Testis (tissue), 2 donors: Measurements from ENCODE around the gene CA10.

Source experiments
- POLR2A ChIP-seq: fragments of 450-650 bp; IDR thresholded peaks from one replicate; pipeline ENCODE4 v1.6.1; 2017; ENCODE audit warnings: antibody characterized with exemption, mild to moderate bottlenecking, moderate library complexity
- TF ChIP-seq, protein P1 (sequence below), 3 experiments: fragments of 450-650 bp in 2 of 3; fragments of 200-600 bp in 1 of 3; sonication (generic) in 1 of 3; IDR thresholded peaks; one replicate each; pipeline ENCODE4 v1.5.1; 2016 to 2019; ENCODE audit warnings: antibody characterized with exemption in 3 of 3, mild to moderate bottlenecking in 2 of 3, moderate library complexity in 1 of 3

DNA sequence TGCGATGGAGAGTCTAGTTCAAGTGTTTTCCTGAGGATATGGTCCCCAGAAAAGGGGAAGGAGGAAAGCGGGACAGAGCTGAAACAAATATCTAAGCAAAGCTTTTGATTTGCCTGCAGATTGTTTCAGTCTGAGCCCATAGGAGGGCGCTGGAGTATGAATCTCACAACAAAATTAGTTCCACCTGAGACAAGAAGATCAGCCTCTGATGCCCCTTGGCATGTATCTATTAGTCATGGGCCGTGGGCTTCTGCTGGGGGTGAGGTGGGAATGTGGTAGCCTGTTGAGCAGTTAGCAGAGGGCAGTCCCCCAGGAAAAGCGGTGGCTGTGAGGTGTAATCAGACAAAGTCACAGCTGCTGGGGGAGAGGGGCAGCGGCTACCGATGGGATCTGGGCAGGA is 446.9 kb downstream of the CA10 start:
- TF ChIP-seq POLR2A = no peak
- TF ChIP-seq, protein P1, sequence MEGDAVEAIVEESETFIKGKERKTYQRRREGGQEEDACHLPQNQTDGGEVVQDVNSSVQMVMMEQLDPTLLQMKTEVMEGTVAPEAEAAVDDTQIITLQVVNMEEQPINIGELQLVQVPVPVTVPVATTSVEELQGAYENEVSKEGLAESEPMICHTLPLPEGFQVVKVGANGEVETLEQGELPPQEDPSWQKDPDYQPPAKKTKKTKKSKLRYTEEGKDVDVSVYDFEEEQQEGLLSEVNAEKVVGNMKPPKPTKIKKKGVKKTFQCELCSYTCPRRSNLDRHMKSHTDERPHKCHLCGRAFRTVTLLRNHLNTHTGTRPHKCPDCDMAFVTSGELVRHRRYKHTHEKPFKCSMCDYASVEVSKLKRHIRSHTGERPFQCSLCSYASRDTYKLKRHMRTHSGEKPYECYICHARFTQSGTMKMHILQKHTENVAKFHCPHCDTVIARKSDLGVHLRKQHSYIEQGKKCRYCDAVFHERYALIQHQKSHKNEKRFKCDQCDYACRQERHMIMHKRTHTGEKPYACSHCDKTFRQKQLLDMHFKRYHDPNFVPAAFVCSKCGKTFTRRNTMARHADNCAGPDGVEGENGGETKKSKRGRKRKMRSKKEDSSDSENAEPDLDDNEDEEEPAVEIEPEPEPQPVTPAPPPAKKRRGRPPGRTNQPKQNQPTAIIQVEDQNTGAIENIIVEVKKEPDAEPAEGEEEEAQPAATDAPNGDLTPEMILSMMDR (IDR thresholded peaks at IDR 0.05) = no peak
